Left renal pelvis (tissue), 4 donors: Measurements from ENCODE around the gene ADGRG7. TPM values are rescaled to one million over a fixed set of nuclear protein-coding genes. Genes with fewer than 3 reads are reported as not detected.
A peak's percentile ranks its signal among the peaks of the same experiment; 100 is the strongest.
"Not testable (repeated sequence)": the region's sequence is repeated elsewhere in the genome, so short reads cannot be mapped to it uniquely, and the experiment has no call there.

Experiments used
- DNase-seq, 4 donors: peaks; one replicate each; pipeline ENCODE4 v3.0.0-alpha.2; 2013; ENCODE audit warnings: low read depth in 4 of 4, low spot score in 3 of 4
- polyA plus RNA-seq, 4 donors: library from polyadenylated mRNA; unstranded; fragments of 120-200 nt; gene quantifications; one replicate each; pipeline ENCODE4 v1.2.1, GENCODE V29; 2013; ENCODE audit not compliant: insufficient read length in 4 of 4

ADGRG7 gene
- under 1 TPM in 2 of 4 donors, not detected in 2; 0.17 to 0.20 TPM for polyA plus RNA-seq

- DNase-seq = no peak
These were observed at the start of gene ADGRG7 for GRCh38 chr3:100609305-100609704. TSS of gene ADGRG7 (plus strand) at chr3:100609601. CDS start at chr3:100609857, 256 bp downstream.

- DNase-seq = no peak
These were observed 49.0 kb upstream of the ADGRG7 start for GRCh38 chr3:100560426-100560825.

- no peak for DNase-seq
These were observed 47.8 kb upstream of the ADGRG7 start for GRCh38 chr3:100561459-100562158.

- no peak for DNase-seq
These were observed 47.1 kb upstream of the ADGRG7 start for GRCh38 chr3:100562224-100562857.

GRCh38 chr3:100563228-100563627 lies 46.2 kb upstream of the ADGRG7 start:
- DNase-seq = no peak

- no peak for DNase-seq
These were observed 45.7 kb upstream of the ADGRG7 start for GRCh38 chr3:100563652-100564211.

GRCh38 chr3:100570811-100571210 lies 38.6 kb upstream of the ADGRG7 start:
- no peak for DNase-seq

- DNase-seq = no peak
These were observed 34.9 kb upstream of the ADGRG7 start for GRCh38 chr3:100574536-100574935.

GRCh38 chr3:100575704-100576103 lies 33.7 kb upstream of the ADGRG7 start:
- DNase-seq = no peak

GRCh38 chr3:100577382-100578008 lies 31.9 kb upstream of the ADGRG7 start:
- DNase-seq = no peak

- DNase-seq = no peak
These were observed 30.8 kb upstream of the ADGRG7 start for GRCh38 chr3:100578646-100579045.

GRCh38 chr3:100580147-100580546 lies 29.3 kb upstream of the ADGRG7 start:
- DNase-seq = no peak

GRCh38 chr3:100581650-100582049 lies 27.8 kb upstream of the ADGRG7 start:
- no peak for DNase-seq

GRCh38 chr3:100582157-100582556 lies 27.2 kb upstream of the ADGRG7 start:
- not testable (repeated sequence) for DNase-seq

GRCh38 chr3:100584101-100584660 lies 25.2 kb upstream of the ADGRG7 start:
- no peak for DNase-seq

- DNase-seq = no peak
These were observed 22.6 kb upstream of the ADGRG7 start for GRCh38 chr3:100586832-100587231.

GRCh38 chr3:100588251-100588650 lies 21.1 kb upstream of the ADGRG7 start:
- no peak for DNase-seq

GRCh38 chr3:100590114-100590839 lies 19.1 kb upstream of the ADGRG7 start:
- DNase-seq = peak; percentile 43 to 55 (median 48)

GRCh38 chr3:100590840-100591147 lies 18.6 kb upstream of the ADGRG7 start:
- DNase-seq = no peak

- peak in 1 of 4 donors; percentile 2 for DNase-seq
These were observed 18.0 kb upstream of the ADGRG7 start for GRCh38 chr3:100591411-100591810.
